ENCODE measurements around the gene ASRGL1. TPM values are rescaled to one million over a fixed set of nuclear protein-coding genes. Genes with fewer than 3 reads are reported as not detected.

The ASRGL1 gene
- total RNA-seq, 4 donors from 2014 or later: 5.8 to 35.9 (median 16.5) TPM

GRCh38 chr11:62344210-62344609, 7.0 kb downstream of the ASRGL1 start:
- WGBS, 2 donors: 89 to 93% methylated on average over 1 of the region's 1 CpG
- H3K36me3 ChIP-seq: no peaks in the 10 kb centered on the region
- no peak overlapping the region for H3K4me3 ChIP-seq (replicated peaks in 1 of 3)
- TF ChIP-seq, protein P1, sequence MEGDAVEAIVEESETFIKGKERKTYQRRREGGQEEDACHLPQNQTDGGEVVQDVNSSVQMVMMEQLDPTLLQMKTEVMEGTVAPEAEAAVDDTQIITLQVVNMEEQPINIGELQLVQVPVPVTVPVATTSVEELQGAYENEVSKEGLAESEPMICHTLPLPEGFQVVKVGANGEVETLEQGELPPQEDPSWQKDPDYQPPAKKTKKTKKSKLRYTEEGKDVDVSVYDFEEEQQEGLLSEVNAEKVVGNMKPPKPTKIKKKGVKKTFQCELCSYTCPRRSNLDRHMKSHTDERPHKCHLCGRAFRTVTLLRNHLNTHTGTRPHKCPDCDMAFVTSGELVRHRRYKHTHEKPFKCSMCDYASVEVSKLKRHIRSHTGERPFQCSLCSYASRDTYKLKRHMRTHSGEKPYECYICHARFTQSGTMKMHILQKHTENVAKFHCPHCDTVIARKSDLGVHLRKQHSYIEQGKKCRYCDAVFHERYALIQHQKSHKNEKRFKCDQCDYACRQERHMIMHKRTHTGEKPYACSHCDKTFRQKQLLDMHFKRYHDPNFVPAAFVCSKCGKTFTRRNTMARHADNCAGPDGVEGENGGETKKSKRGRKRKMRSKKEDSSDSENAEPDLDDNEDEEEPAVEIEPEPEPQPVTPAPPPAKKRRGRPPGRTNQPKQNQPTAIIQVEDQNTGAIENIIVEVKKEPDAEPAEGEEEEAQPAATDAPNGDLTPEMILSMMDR (IDR thresholded peaks at IDR 0.05): no peak
- TF ChIP-seq POLR2A (IDR thresholded peaks at IDR 0.05): no peak
- intact Hi-C loops (cut with DNase I): no loop called here
- DNase-seq: no peak
- H3K27ac ChIP-seq: no peak overlapping the region
- peaks cover 0 to 3% of the 10 kb centered on the region in 2 donors for H3K4me1 ChIP-seq
- H3K27me3 ChIP-seq: no peaks in the 10 kb centered on the region
- H3K9me3 ChIP-seq: no peaks in the 10 kb centered on the region

GRCh38 chr11:62345861-62346260, 8.6 kb downstream of the ASRGL1 start:
- H3K27ac ChIP-seq: no peak overlapping the region
- no peaks in the 10 kb centered on the region for H3K4me1 ChIP-seq
- 82 to 94% methylated on average over 6 of the region's 6 CpGs for WGBS, 2 donors
- TF ChIP-seq, protein P1 (IDR thresholded peaks at IDR 0.05): no peak
- TF ChIP-seq POLR2A (IDR thresholded peaks at IDR 0.05): no peak
- H3K9me3 ChIP-seq: no peaks in the 10 kb centered on the region
- no peak for DNase-seq
- no peak overlapping the region for H3K4me3 ChIP-seq (replicated peaks in 1 of 3)
- H3K36me3 ChIP-seq: no peaks in the 10 kb centered on the region
- no peaks in the 10 kb centered on the region for H3K27me3 ChIP-seq
- intact Hi-C loops (cut with DNase I): no loop called here

DNA sequence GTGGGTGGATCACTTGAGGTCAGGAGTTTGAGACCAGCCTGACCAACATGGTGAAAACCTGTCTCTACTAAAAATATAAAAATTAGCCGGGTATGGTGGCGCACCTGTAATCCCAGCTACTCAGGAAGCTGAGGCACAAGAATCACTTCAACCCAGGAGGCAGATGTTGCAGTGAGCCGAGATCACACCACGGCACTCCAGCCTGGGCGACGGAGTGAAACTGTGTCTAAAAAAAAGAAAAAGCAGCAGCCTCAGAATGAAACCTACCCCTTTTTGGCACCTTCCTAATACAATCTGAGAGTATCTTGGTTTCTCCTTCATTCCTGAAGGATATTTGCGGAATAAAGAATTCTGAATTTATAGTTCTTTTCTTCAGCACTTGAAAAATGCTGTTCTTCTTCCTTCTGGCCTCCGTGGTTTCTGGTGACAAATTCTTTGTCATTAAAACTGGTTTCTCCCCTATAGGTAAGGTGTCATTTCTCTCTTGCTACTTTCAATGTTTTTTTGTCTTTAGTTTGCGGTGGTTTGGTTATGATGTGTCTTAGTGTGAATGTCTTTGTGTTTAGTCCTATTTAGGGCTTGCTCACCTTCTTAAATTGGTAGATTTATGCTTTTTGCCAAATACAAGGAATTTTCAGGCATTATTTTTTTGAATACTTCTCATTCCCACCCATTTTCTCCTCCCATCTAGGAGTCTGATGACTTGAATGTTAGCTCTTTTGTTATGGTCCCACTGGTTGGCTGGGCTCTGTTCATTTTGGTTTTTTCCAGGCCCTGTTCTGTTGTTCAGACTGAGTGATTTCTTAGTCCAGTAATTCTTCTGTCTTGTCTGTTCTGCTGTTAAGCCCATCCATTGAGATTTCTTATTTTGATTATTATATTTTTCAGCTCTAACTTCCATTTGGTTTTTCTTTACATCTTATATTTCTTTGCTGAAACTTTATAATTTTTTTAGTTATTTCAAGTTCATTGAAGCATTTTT, 15.4 kb downstream of the ASRGL1 start:
- Histone ChIP-seq H3K27ac (no peak overlapping the region), H3K9me3 (no peaks in the 10 kb centered on the region), H3K4me1 (no peaks in the 10 kb centered on the region), H3K36me3 (no peaks in the 10 kb centered on the region), H3K4me3 (replicated peaks in 1 of 3) (no peak overlapping the region), H3K27me3 (no peaks in the 10 kb centered on the region)
- TF ChIP-seq POLR2A (IDR thresholded peaks at IDR 0.05): no peak
- TF ChIP-seq, protein P1 (IDR thresholded peaks at IDR 0.05): no peak
- intact Hi-C loops (cut with DNase I): no loop called here
- 82 to 84% methylated on average over 9 of the region's 9 CpGs for WGBS, 2 donors
- DNase-seq: no peak

DNA sequence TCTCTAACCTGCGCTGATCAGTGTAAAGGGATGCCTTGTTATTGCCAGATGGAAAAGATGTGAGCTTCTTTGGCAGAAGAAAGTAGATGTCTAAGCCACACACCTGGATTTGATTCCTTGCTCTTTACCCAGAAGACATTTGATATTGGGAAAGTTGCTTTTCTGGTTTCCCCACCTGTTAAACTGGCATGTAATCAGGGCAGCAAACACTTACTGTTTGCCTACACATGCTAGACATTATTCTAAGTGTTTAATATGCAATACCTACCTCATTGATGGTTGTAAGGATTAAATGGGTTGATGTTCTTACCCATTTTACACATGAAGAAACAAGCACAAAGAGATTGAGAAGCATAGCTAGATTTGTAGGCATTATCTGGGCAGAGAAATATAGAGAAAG, 16.6 kb downstream of the ASRGL1 start:
- intact Hi-C loops (cut with DNase I): no loop called here
- no peak for TF ChIP-seq POLR2A (IDR thresholded peaks at IDR 0.05)
- TF ChIP-seq, protein P1 (IDR thresholded peaks at IDR 0.05): no peak

GRCh38 chr11:62358273-62358672, 21.0 kb downstream of the ASRGL1 start:
- intact Hi-C loops (cut with DNase I): no loop called here
- Histone ChIP-seq H3K27ac (no peak overlapping the region), H3K4me1 (no peaks in the 10 kb centered on the region), H3K27me3 (no peaks in the 10 kb centered on the region), H3K4me3 (replicated peaks in 1 of 3) (no peak overlapping the region), H3K36me3 (no peaks in the 10 kb centered on the region), H3K9me3 (no peaks in the 10 kb centered on the region)
- WGBS, 2 donors: 95% methylated on average over 7 of the region's 7 CpGs
- no peak for DNase-seq
- TF ChIP-seq, protein P1 (IDR thresholded peaks at IDR 0.05): no peak
- no peak for TF ChIP-seq POLR2A (IDR thresholded peaks at IDR 0.05)

More for the DNA sequence above, 16.6 kb downstream of the ASRGL1 start:
- DNase-seq: no peak
- Histone ChIP-seq H3K27ac (no peak overlapping the region), H3K27me3 (no peaks in the 10 kb centered on the region), H3K4me3 (replicated peaks in 1 of 3) (no peak overlapping the region), H3K9me3 (no peaks in the 10 kb centered on the region), H3K36me3 (no peaks in the 10 kb centered on the region), H3K4me1 (no peaks in the 10 kb centered on the region)
- WGBS, 2 donors: 97 to 100% methylated on average over 1 of the region's 1 CpG
